ENCODE data around the gene PAQR3.

The PAQR3 gene

GRCh38 chr4:78938868-78939666, at the start of gene PAQR3:
Gene PAQR3, minus strand, starts transcription at chr4:78939438. Its CDS starts 214 bp downstream, at chr4:78939224.
- in situ Hi-C loops (cut with MboI; ENCODE audit: low pct_unique_long_range_greater_than_20kb, low sequenced_read_pairs, unreplicated experiment) = loop anchor here (25.0 kb wide), 1 partner anchor 1273 kb away; no protein-coding TSS in a partner anchor
- TF ChIP-seq CTCF (IDR thresholded peaks at IDR 0.05; ENCODE audit: extremely low read depth, insufficient read depth, missing control alignments) = peak; percentile 1
- DNase-seq (ENCODE audit: low spot score) = peak; percentile 94

GRCh38 chr4:78987683-78988082, 48.4 kb upstream of the PAQR3 start:
- no peak for TF ChIP-seq CTCF (IDR thresholded peaks at IDR 0.05; ENCODE audit: extremely low read depth, insufficient read depth, missing control alignments)
- in situ Hi-C loops (cut with MboI; ENCODE audit: low pct_unique_long_range_greater_than_20kb, low sequenced_read_pairs, unreplicated experiment) = no loop called here
- no peak for DNase-seq (ENCODE audit: low spot score)

GRCh38 chr4:78984593-78984992, 45.4 kb upstream of the PAQR3 start:
- TF ChIP-seq CTCF (IDR thresholded peaks at IDR 0.05; ENCODE audit: extremely low read depth, insufficient read depth, missing control alignments) = no peak
- no peak for DNase-seq (ENCODE audit: low spot score)
- in situ Hi-C loops (cut with MboI; ENCODE audit: low pct_unique_long_range_greater_than_20kb, low sequenced_read_pairs, unreplicated experiment) = no loop called here

GRCh38 chr4:78975865-78976264, 36.6 kb upstream of the PAQR3 start:
- in situ Hi-C loops (cut with MboI; ENCODE audit: low pct_unique_long_range_greater_than_20kb, low sequenced_read_pairs, unreplicated experiment) = no loop called here
- TF ChIP-seq CTCF (IDR thresholded peaks at IDR 0.05; ENCODE audit: extremely low read depth, insufficient read depth, missing control alignments) = no peak

GRCh38 chr4:78971776-78972175, 32.5 kb upstream of the PAQR3 start:
- no peak for TF ChIP-seq CTCF (IDR thresholded peaks at IDR 0.05; ENCODE audit: extremely low read depth, insufficient read depth, missing control alignments)
- in situ Hi-C loops (cut with MboI; ENCODE audit: low pct_unique_long_range_greater_than_20kb, low sequenced_read_pairs, unreplicated experiment) = no loop called here
- DNase-seq (ENCODE audit: low spot score) = no peak

More at GRCh38 chr4:78975865-78976264, 36.6 kb upstream of the PAQR3 start:
- DNase-seq (ENCODE audit: low spot score) = no peak

GRCh38 chr4:78971326-78971725, 32.1 kb upstream of the PAQR3 start:
- TF ChIP-seq CTCF (IDR thresholded peaks at IDR 0.05; ENCODE audit: extremely low read depth, insufficient read depth, missing control alignments) = no peak
- in situ Hi-C loops (cut with MboI; ENCODE audit: low pct_unique_long_range_greater_than_20kb, low sequenced_read_pairs, unreplicated experiment) = no loop called here
- DNase-seq (ENCODE audit: low spot score) = no peak
